SK-N-SH (cell line): Measurements from ENCODE around the gene SRGAP1. TPM values are rescaled to one million over a fixed set of nuclear protein-coding genes. Genes with fewer than 3 reads are reported as not detected.

Experiments
- CTCF ChIA-PET: fragments of 300-600, 350-600 bp; formaldehyde crosslinking; extraction: SDS; loops from one replicate; lab custom pipeline; 2021; lab: Yijun Ruan, JAX
- POLR2A ChIA-PET: fragments of 350-600 bp; sonication (Branson Sonifier 250); formaldehyde crosslinking; extraction: SDS; loops from one replicate; lab custom pipeline; 2020; ENCODE audit warnings: antibody characterized with exemption, inconsistent platforms; lab: Yijun Ruan, JAX
- DNase-seq: peaks from one replicate; pipeline ENCODE4 v3.0.0; 2012
- H2AFZ ChIP-seq: fragments of 200-600 bp; sonication (generic); 2 replicates; pipeline ENCODE4 v1.8.1; 2016; ENCODE audit warnings: antibody characterized with exemption, mild to moderate bottlenecking, low read depth
- H3F3A ChIP-seq: fragments of 200-600 bp; sonication (generic); replicated peaks from 2 replicates; pipeline ENCODE3; 2016; ENCODE audit warnings: antibody characterized with exemption, mild to moderate bottlenecking; ENCODE audit not compliant: insufficient read depth
- H3K27ac ChIP-seq, 2 experiments: fragments of 200-500 bp in 1 of 2; fragments of 200-600 bp in 1 of 2; sonication (Bioruptor generic) in 1 of 2; sonication (generic), shearing (Covaris generic) in 1 of 2; 2 replicates each; pipeline versions ENCODE4 v1.5.1 to v1.6.1; 2014 to 2016; ENCODE audit warnings: low read depth in 2 of 2, inconsistent platforms in 1 of 2, low read length in 1 of 2, mild to moderate bottlenecking in 1 of 2, mixed read lengths in 1 of 2
- H3K27me3 ChIP-seq: fragments of 200-600 bp; sonication (generic), shearing (Covaris generic); 2 replicates; pipeline ENCODE4 v1.6.1; 2016; ENCODE audit warnings: mixed run types; ENCODE audit not compliant: insufficient read depth
- H3K36me3 ChIP-seq, 2 experiments: fragments of 200-500 bp in 1 of 2; fragments of 200-600 bp in 1 of 2; sonication (Bioruptor generic) in 1 of 2; sonication (generic) in 1 of 2; replicated peaks in 1 of 2; 2 replicates each; pipeline versions ENCODE3 to v1.5.1; 2014 to 2016; ENCODE audit warnings: low read length in 1 of 2, mild to moderate bottlenecking in 1 of 2; ENCODE audit not compliant: insufficient read depth in 2 of 2, control insufficient read depth in 1 of 2
- H3K4me1 ChIP-seq, 2 experiments: fragments of 200-500 bp in 1 of 2; fragments of 200-600 bp in 1 of 2; sonication (Bioruptor generic) in 1 of 2; sonication (generic), shearing (Covaris generic) in 1 of 2; 2 replicates each; pipeline versions ENCODE4 v1.5.1 to v1.6.1; 2014 to 2016; ENCODE audit warnings: low read depth in 1 of 2, low read length in 1 of 2, mixed run types in 1 of 2; ENCODE audit not compliant: insufficient read depth in 2 of 2, control insufficient read depth in 1 of 2
- H3K4me2 ChIP-seq: fragments of 200-600 bp; sonication (generic), shearing (Covaris generic); 2 replicates; pipeline ENCODE4 v1.6.1; 2017; ENCODE audit warnings: mixed run types
- H3K4me3 ChIP-seq, 2 experiments: fragments of 200-500 bp in 1 of 2; fragments of 200-600 bp in 1 of 2; sonication (Bioruptor generic) in 1 of 2; sonication (generic), shearing (Covaris generic) in 1 of 2; 2 replicates each; pipeline versions ENCODE4 v1.5.1 to v1.8.1; 2014 to 2016; ENCODE audit warnings: low read depth in 2 of 2, inconsistent platforms in 1 of 2, low read length in 1 of 2, mild to moderate bottlenecking in 1 of 2, mixed read lengths in 1 of 2, moderate library complexity in 1 of 2
- H3K79me2 ChIP-seq: fragments of 200-600 bp; sonication (generic); 2 replicates; pipeline ENCODE4 v1.8.1; 2017; ENCODE audit warnings: mild to moderate bottlenecking; ENCODE audit not compliant: insufficient read depth
- H3K9ac ChIP-seq: fragments of 200-600 bp; sonication (generic); 2 replicates; pipeline ENCODE4 v1.6.1; 2017; ENCODE audit warnings: mixed run types
- H3K9me2 ChIP-seq: fragments of 200-600 bp; sonication (generic); 2 replicates; pipeline ENCODE4 v1.6.1; 2017; ENCODE audit warnings: mixed run types
- H3K9me3 ChIP-seq: fragments of 200-600 bp; sonication (generic); 2 replicates; pipeline ENCODE4 v1.6.1; 2017; ENCODE audit warnings: mixed run types, mild to moderate bottlenecking, moderate library complexity
- H4K20me1 ChIP-seq: fragments of 200-600 bp; sonication (generic); 2 replicates; pipeline ENCODE4 v1.6.1; 2017; ENCODE audit warnings: mild to moderate bottlenecking, mixed run types; ENCODE audit not compliant: insufficient read depth
- CHD2 ChIP-seq: fragments of 150-350 bp; IDR thresholded peaks from 2 replicates; pipeline ENCODE4 v1.6.1; 2018; ENCODE audit warnings: low read length; ENCODE audit not compliant: partially characterized antibody
- ELF1 ChIP-seq: IDR thresholded peaks from 2 replicates; pipeline ENCODE4 v1.4.0; 2012
- EZH2phosphoT487 ChIP-seq: fragments of 200-600 bp; sonication (generic); IDR thresholded peaks from 2 replicates; pipeline ENCODE4 v1.6.1; 2017; ENCODE audit warnings: low read depth, mixed run types, mild to moderate bottlenecking, antibody characterized with exemption, moderate library complexity, borderline replicate concordance
- FOXJ3 ChIP-seq: sonication (generic); formaldehyde crosslinking; IDR thresholded peaks from 2 replicates; pipeline ENCODE4 v1.5.1; 2020; ENCODE audit warnings: mild to moderate bottlenecking, missing genetic modification reagents
- GABPA ChIP-seq: IDR thresholded peaks from 2 replicates; pipeline ENCODE4 v1.4.0; 2012; ENCODE audit warnings: low read depth, mild to moderate bottlenecking
- IRF3 ChIP-seq: fragments of 150-350 bp; IDR thresholded peaks from 2 replicates; pipeline ENCODE4 v1.6.1; 2016; ENCODE audit warnings: mild to moderate bottlenecking, low read depth, low read length
- JUND ChIP-seq: IDR thresholded peaks from 2 replicates; pipeline ENCODE4 v1.4.0; 2012
- MAX ChIP-seq: IDR thresholded peaks from 2 replicates; pipeline ENCODE4 v1.4.0; 2012; ENCODE audit warnings: low read depth
- MEF2A ChIP-seq: IDR thresholded peaks from 2 replicates; pipeline ENCODE4 v1.4.0; 2012; ENCODE audit warnings: low read depth, borderline replicate concordance
- MXI1 ChIP-seq: IDR thresholded peaks from 2 replicates; pipeline ENCODE4 v1.6.1; 2012; ENCODE audit warnings: mild to moderate bottlenecking, low read depth, low read length, improper control_type of control experiment
- NFIC ChIP-seq: IDR thresholded peaks from 2 replicates; pipeline ENCODE4 v1.4.0; 2012; ENCODE audit warnings: borderline replicate concordance
- NRF1 ChIP-seq: IDR thresholded peaks from 2 replicates; pipeline ENCODE4 v1.6.1; 2012; ENCODE audit warnings: low read depth, mild to moderate bottlenecking, low read length
- POLR2AphosphoS5 ChIP-seq: IDR thresholded peaks from 2 replicates; pipeline ENCODE4 v1.6.1; 2012; ENCODE audit warnings: low read depth, low read length
- RCOR1 ChIP-seq: fragments of 150-350 bp; IDR thresholded peaks from 2 replicates; pipeline ENCODE4 v1.6.1; 2017; ENCODE audit warnings: antibody characterized with exemption, low read length
- REST ChIP-seq: IDR thresholded peaks from 2 replicates; pipeline ENCODE4 v1.6.1; 2012; ENCODE audit warnings: mild to moderate bottlenecking, low read depth, low read length, moderate library complexity
- RFX5 ChIP-seq: IDR thresholded peaks from 2 replicates; pipeline ENCODE4 v1.6.1; 2012; ENCODE audit warnings: mild to moderate bottlenecking, improper control_type of control experiment, low read length
- SMC3 ChIP-seq: IDR thresholded peaks from 2 replicates; pipeline ENCODE4 v1.6.1; 2012; ENCODE audit warnings: low read depth, low read length, improper control_type of control experiment
- TAF1 ChIP-seq: IDR thresholded peaks from 2 replicates; pipeline ENCODE4 v1.6.1; 2012; ENCODE audit warnings: low read depth, mild to moderate bottlenecking, low read length, moderate library complexity, borderline replicate concordance
- YY1 ChIP-seq: IDR thresholded peaks from 2 replicates; pipeline ENCODE4 v1.4.0; 2012; ENCODE audit warnings: low read depth, mild to moderate bottlenecking
- ZBTB33 ChIP-seq: IDR thresholded peaks from 2 replicates; pipeline ENCODE4 v1.4.0; 2012; ENCODE audit warnings: low read depth, borderline replicate concordance
- WGBS: methylation state at CpG from one replicate; pipeline ENCODE4 v1.1.6; 2017; ENCODE audit warnings: low lambda C conversion rate; 5-methylcytosine and 5-hydroxymethylcytosine counted together
- polyA plus RNA-seq, 3 experiments: library from polyadenylated mRNA; depleted of rRNA; stranded (reverse); fragments of >200 nt; gene quantifications; 2 replicates each; pipeline ENCODE4 v1.2.3, GENCODE V29; 2012

The SRGAP1 gene
- polyA plus RNA-seq, 1 of the 3 experiments (the other 2 are of a cell fraction) = 2.6 TPM

- no peak for TF ChIP-seq REST
- TF ChIP-seq SMC3 = no peak
- TF ChIP-seq JUND = no peak
- TF ChIP-seq, all 33 proteins: peak for 0
Observed at GRCh38 chr12:64051057-64051456, 206.6 kb downstream of the SRGAP1 start (continued).

- DNase-seq = no peak
- peaks cover 3% of the 10 kb centered on the region for H3F3A ChIP-seq
- H3K4me3 ChIP-seq = no peak overlapping the region
- no peaks in the 10 kb centered on the region for H3K79me2 ChIP-seq
- no peak for TF ChIP-seq MEF2A
- TF ChIP-seq CHD2 = no peak
- no peak for TF ChIP-seq MXI1
- no peak for TF ChIP-seq ELF1
- no peak for TF ChIP-seq RCOR1
- no peak for TF ChIP-seq NRF1
- TF ChIP-seq GABPA = no peak
- no peak for TF ChIP-seq JUND
- TF ChIP-seq MAX = no peak
- TF ChIP-seq RFX5 = no peak
- no peak for TF ChIP-seq TAF1
- no peak for TF ChIP-seq REST
- no peak for TF ChIP-seq IRF3
- TF ChIP-seq POLR2AphosphoS5 = no peak
- TF ChIP-seq EZH2phosphoT487 = no peak
- no peak for TF ChIP-seq ZBTB33
- no peak for TF ChIP-seq FOXJ3 (CRISPR knock-in tag)
- TF ChIP-seq YY1 = no peak
- TF ChIP-seq NFIC = no peak
- ChIA-PET CTCF (interaction anchor here (1.7 kb wide), 1 partner anchor 208 kb away, joined by 5 read pairs; the partner anchor contains the start of gene SRGAP1), POLR2A (no interaction called here)
- H3K9ac ChIP-seq = no peak overlapping the region
- H4K20me1 ChIP-seq = no peaks in the 10 kb centered on the region
- no peak overlapping the region for H3K27ac ChIP-seq
- no peak overlapping the region for H3K4me2 ChIP-seq
- H3K9me3 ChIP-seq = no peaks in the 10 kb centered on the region
- H2AFZ ChIP-seq = no peak overlapping the region
- no peaks in the 10 kb centered on the region for H3K9me2 ChIP-seq
- H3K4me1 ChIP-seq = peaks cover under 1 to 8% of the 10 kb centered on the region in 2 experiments; a peak in 3 of 4 replicates
- peaks cover 0 to 14% of the 10 kb centered on the region in 2 experiments for H3K36me3 ChIP-seq
- 96% methylated on average over 3 of the region's 3 CpGs for WGBS
- no peaks in the 10 kb centered on the region for H3K27me3 ChIP-seq
Observed at GRCh38 chr12:64053117-64053516, 208.6 kb downstream of the SRGAP1 start.
